Skeletal muscle cell (primary cell): ENCODE measurements around the gene DCDC2.

Experiments
- DNase-seq: peaks from one replicate; pipeline ENCODE4 v3.0.0-alpha.2; 2010; ENCODE audit warnings: low read depth
- H3K4me3 ChIP-seq: 2 replicates; pipeline ENCODE4 v1.5.1; 2011; ENCODE audit warnings: low read depth, mild to moderate bottlenecking, control low read depth, low read length, moderate library complexity

DCDC2 gene

GRCh38 chr6:24126586-24127192 lies 231.2 kb downstream of the DCDC2 start:
- peak; percentile 6 for DNase-seq
- H3K4me3 ChIP-seq, result no peak overlapping the region

GRCh38 chr6:24125980-24126379 lies 231.9 kb downstream of the DCDC2 start, which contains the start of gene NRSN1:
Gene NRSN1 (plus strand): TSS chr6:24126215. CDS start chr6:24134328, 8,113 bp downstream.
- no peak for DNase-seq
- H3K4me3 ChIP-seq, result no peak within 1 kb of the TSS

GRCh38 chr6:24122139-24122538 lies 235.7 kb downstream of the DCDC2 start:
- H3K4me3 ChIP-seq, result no peak overlapping the region
- no peak for DNase-seq
